Erythroblast (primary cell): Measurements from ENCODE around the gene POGZ.

Source experiments
- DNase-seq, 2 experiments: peaks; one replicate each; lab custom pipeline; 2025; lab: John Stamatoyannopoulos, UW
- GATA1 ChIP-seq: IDR thresholded peaks from 2 replicates; pipeline ENCODE4 v1.6.1; 2011; ENCODE audit warnings: low read depth, mild to moderate bottlenecking, control low read depth, low read length, moderate library complexity
- POLR2A ChIP-seq: IDR thresholded peaks from 2 replicates; pipeline ENCODE4 v1.6.1; 2011; ENCODE audit warnings: mild to moderate bottlenecking, low read length

The POGZ gene

GRCh38 chr1:151459331-151460046 is at the start of gene POGZ:
Gene POGZ (minus strand): TSS chr1:151459494. CDS start chr1:151442204, 17,290 bp downstream.
- DNase-seq: peak; percentile 96 to 97
- peak; percentile 48 for TF ChIP-seq POLR2A
- TF ChIP-seq GATA1: no peak

- no peak for TF ChIP-seq GATA1
- no peak for TF ChIP-seq POLR2A
- DNase-seq: no peak
These were observed 49.5 kb upstream of the POGZ start for GRCh38 chr1:151508833-151509232.

GRCh38 chr1:151504759-151505158 is 45.5 kb upstream of the POGZ start:
- TF ChIP-seq POLR2A: no peak
- no peak for TF ChIP-seq GATA1
- DNase-seq: no peak

GRCh38 chr1:151504252-151504651 is 45.0 kb upstream of the POGZ start:
- DNase-seq: no peak
- TF ChIP-seq POLR2A (no peak), GATA1 (no peak)

- TF ChIP-seq POLR2A (no peak), GATA1 (no peak)
- DNase-seq: no peak
These were observed 43.8 kb upstream of the POGZ start for GRCh38 chr1:151502859-151503780.

- TF ChIP-seq GATA1 (no peak), POLR2A (no peak)
- DNase-seq: peak; percentile 31 to 47
These were observed 42.9 kb upstream of the POGZ start for GRCh38 chr1:151502035-151502700.

- DNase-seq: no peak
- no peak for TF ChIP-seq POLR2A
- no peak for TF ChIP-seq GATA1
These were observed 42.2 kb upstream of the POGZ start for GRCh38 chr1:151501474-151501873.

- DNase-seq: no peak
- TF ChIP-seq POLR2A (no peak), GATA1 (no peak)
These were observed 40.6 kb upstream of the POGZ start for GRCh38 chr1:151499930-151500329.

GRCh38 chr1:151499365-151499764 is 40.1 kb upstream of the POGZ start:
- DNase-seq: no peak
- TF ChIP-seq POLR2A (no peak), GATA1 (no peak)

- no peak for DNase-seq
- TF ChIP-seq POLR2A: no peak
- no peak for TF ChIP-seq GATA1
These were observed 36.0 kb upstream of the POGZ start for GRCh38 chr1:151495316-151495715.

- no peak for TF ChIP-seq GATA1
- no peak for TF ChIP-seq POLR2A
- peak in 1 of 2 experiments; percentile 24 for DNase-seq
These were observed 35.5 kb upstream of the POGZ start for GRCh38 chr1:151494741-151495281.

- TF ChIP-seq GATA1 (no peak), POLR2A (no peak)
- DNase-seq: no peak
These were observed 33.7 kb upstream of the POGZ start for GRCh38 chr1:151493042-151493441.

GRCh38 chr1:151492120-151492519 is 32.8 kb upstream of the POGZ start:
- peak in 1 of 2 experiments; percentile 71 for DNase-seq
- no peak for TF ChIP-seq POLR2A
- TF ChIP-seq GATA1: no peak
